Activated T-cell treated with anti-CD3 and anti-CD28 coated beads, Interleukin-2, amount 50 U/mL, for 24 hours (primary cell): ENCODE results near the gene CCNF.
A peak's percentile ranks its signal among the peaks of the same experiment; 100 is the strongest.
"Not testable (repeated sequence)": the region's sequence is repeated elsewhere in the genome, so short reads cannot be mapped to it uniquely, and the experiment has no call there.

ENCODE experiments used
- DNase-seq: peaks from one replicate; pipeline ENCODE4 v3.0.0-alpha.2; 2020
- H3K27ac Mint-ChIP-seq: 2 replicates; pipeline ENCODE4 v1.8.0; 2020; ENCODE audit warnings: mild to moderate bottlenecking, mixed read lengths
- H3K27me3 Mint-ChIP-seq: 2 replicates; pipeline ENCODE4 v1.8.0; 2020; ENCODE audit warnings: mixed read lengths
- H3K36me3 Mint-ChIP-seq: 2 replicates; pipeline ENCODE4 v1.8.0; 2020; ENCODE audit warnings: low read depth, mixed read lengths
- H3K4me1 Mint-ChIP-seq: 2 replicates; pipeline ENCODE4 v1.8.0; 2020; ENCODE audit warnings: low read depth, mixed read lengths
- H3K4me3 Mint-ChIP-seq: 2 replicates; pipeline ENCODE4 v1.8.0; 2020; ENCODE audit warnings: mild to moderate bottlenecking, moderate library complexity, mixed read lengths
- H3K9me3 Mint-ChIP-seq: 2 replicates; pipeline ENCODE4 v1.8.0; 2020; ENCODE audit warnings: mixed read lengths

The CCNF gene

DNA sequence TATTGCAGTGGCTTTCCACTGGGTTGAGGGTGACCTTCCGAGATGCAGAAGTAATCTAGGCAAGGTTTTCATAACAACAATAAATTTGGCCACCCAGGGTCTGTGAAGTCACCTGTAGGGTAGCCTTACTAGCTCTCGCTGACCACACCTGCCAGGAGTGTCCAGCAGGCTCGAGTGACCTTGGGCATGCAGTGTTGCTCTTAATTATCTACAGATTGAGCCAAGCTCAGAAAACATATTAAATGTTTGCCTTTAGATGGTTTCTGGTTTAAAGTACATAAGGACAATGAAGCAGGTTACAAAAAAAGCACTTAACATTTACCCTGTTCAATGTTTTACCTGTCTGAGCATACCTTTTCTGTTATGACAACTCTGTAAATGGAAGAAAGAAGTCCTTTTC is 47.5 kb downstream of the CCNF start:
- Mint-ChIP-seq H3K36me3 (peaks cover 2% of the 10 kb centered on the region), H3K27me3 (peaks cover 10% of the 10 kb centered on the region), H3K27ac (no peak overlapping the region), H3K9me3 (no peaks in the 10 kb centered on the region), H3K4me1 (peaks cover 25% of the 10 kb centered on the region), H3K4me3 (peak overlapping the region; percentile 71)
- DNase-seq, result no peak

DNA sequence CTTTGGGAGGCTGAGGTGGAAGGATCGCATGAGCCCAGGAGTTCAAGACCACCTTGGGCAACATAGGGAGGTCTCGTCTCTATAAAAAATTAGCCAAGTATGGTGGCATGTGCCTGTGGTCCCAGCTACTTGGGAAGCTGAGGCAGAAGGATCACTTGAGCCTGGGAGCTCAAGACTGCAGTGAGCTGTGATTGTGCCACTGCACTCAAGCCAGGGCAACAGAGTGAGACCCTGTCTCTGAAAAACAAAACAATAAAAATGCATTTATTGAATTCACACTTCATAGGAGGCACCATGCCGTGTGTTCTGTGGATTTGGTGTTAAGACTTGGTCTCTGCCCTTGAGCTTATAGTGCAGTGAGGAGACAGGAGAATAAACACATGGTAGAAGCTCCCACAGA is 48.1 kb downstream of the CCNF start:
- H3K27me3 Mint-ChIP-seq, result peaks cover 10% of the 10 kb centered on the region
- H3K9me3 Mint-ChIP-seq, result no peaks in the 10 kb centered on the region
- H3K4me3 Mint-ChIP-seq, result no peak overlapping the region
- H3K4me1 Mint-ChIP-seq, result peaks cover 21% of the 10 kb centered on the region
- DNase-seq, result no peak
- no peak overlapping the region for H3K27ac Mint-ChIP-seq
- peaks cover 2% of the 10 kb centered on the region for H3K36me3 Mint-ChIP-seq

DNA sequence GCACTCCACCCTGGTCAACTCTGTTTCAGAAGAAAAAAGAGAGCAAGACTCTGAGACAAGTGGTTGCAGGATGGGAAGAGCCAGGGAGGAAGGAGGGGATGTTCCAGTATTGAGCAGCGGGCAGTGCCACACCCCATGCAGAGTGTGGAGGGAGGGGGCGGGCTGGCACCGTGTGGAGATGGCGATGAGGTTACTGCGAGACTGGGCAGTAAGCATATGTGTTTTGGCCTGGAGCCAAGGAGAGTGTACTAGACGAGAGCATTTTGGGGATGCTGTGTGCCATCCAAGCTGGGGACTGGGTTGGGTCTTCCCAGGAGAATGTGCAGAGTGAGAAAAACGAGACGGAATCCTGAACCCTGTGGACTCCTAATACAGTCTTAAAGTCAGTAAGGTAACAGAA is 49.0 kb downstream of the CCNF start:
- H3K27me3 Mint-ChIP-seq, result peaks cover 2% of the 10 kb centered on the region

DNA sequence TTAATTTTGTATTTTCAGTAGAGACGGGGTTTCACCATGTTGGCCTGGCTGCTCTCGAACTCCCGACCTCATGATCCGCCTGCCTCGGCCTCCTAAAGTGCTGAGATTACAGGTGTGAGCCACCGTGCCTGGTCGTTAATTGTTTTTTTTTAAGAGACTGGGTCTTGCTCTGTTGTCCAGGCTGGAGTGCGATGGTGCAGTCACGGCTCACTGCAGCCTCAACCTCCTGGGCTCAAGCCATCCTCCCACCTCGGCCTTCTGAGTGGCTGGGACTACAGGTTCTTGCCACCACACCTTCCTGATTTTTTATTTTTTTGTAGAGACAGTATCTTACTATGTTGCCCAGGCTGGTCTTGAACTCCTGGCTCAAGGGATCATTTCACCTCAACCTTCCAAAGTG is 50.7 kb downstream of the CCNF start:
- not testable (repeated sequence) for H3K9me3 Mint-ChIP-seq, DNase-seq, H3K4me3 Mint-ChIP-seq, H3K27ac Mint-ChIP-seq, H3K36me3 Mint-ChIP-seq, H3K27me3 Mint-ChIP-seq
- H3K4me1 Mint-ChIP-seq, result peaks cover 14% of the 10 kb centered on the region

More for the DNA sequence above, 49.0 kb downstream of the CCNF start:
- DNase-seq, result no peak
- H3K4me1 Mint-ChIP-seq, result peaks cover 16% of the 10 kb centered on the region
- no peaks in the 10 kb centered on the region for H3K9me3 Mint-ChIP-seq
- H3K4me3 Mint-ChIP-seq, result no peak overlapping the region
- peaks cover 2% of the 10 kb centered on the region for H3K36me3 Mint-ChIP-seq
- H3K27ac Mint-ChIP-seq, result no peak overlapping the region

DNA sequence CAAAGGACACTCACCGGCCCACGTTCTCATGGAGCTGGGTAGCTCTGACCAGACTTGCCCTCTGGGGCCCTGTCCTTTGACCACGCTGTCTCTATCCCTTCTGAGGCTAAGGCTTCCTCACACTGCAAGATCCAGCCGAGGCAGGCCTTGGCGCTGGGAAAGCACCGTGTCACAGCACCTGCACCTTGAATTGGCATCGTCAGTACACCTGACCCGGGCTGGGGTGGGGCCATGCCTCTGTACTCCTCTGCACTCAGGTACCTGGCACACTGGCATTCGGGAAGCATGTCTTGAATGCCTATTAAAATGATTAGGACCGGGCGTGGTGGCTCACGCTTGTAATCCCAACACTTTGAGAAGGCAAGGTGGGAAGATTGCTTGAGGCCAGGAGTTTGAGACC is 51.7 kb downstream of the CCNF start:
- H3K27ac Mint-ChIP-seq, result no peak overlapping the region
- H3K36me3 Mint-ChIP-seq, result peaks cover 2% of the 10 kb centered on the region
- no peak overlapping the region for H3K4me3 Mint-ChIP-seq
- DNase-seq, result no peak
- no peaks in the 10 kb centered on the region for H3K9me3 Mint-ChIP-seq
- H3K27me3 Mint-ChIP-seq, result no peaks in the 10 kb centered on the region
- H3K4me1 Mint-ChIP-seq, result peaks cover 12% of the 10 kb centered on the region

DNA sequence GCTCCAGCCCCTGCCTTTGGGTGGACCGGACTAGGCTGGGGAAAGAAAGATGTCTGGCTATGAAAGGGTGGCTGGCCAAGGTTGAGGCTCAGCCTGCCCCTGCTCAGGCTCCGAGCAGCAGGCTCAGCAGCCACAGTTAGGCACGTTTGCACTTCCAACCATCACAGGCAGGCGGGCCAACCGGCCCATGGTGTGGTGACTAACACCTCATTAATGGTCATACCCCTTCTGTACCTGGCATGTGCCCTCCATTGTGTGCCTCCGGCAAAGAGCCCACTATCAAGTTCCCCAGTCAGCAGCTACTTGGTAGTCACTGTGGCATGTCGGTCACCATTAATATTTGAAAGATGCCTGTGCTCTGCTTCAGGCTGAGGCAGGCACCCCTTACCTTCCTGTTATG is 52.4 kb downstream of the CCNF start:
- Mint-ChIP-seq H3K27ac (no peak overlapping the region), H3K9me3 (no peaks in the 10 kb centered on the region), H3K27me3 (no peaks in the 10 kb centered on the region), H3K4me3 (no peak overlapping the region), H3K36me3 (peaks cover 2% of the 10 kb centered on the region), H3K4me1 (peaks cover 11% of the 10 kb centered on the region)
- DNase-seq, result no peak

DNA sequence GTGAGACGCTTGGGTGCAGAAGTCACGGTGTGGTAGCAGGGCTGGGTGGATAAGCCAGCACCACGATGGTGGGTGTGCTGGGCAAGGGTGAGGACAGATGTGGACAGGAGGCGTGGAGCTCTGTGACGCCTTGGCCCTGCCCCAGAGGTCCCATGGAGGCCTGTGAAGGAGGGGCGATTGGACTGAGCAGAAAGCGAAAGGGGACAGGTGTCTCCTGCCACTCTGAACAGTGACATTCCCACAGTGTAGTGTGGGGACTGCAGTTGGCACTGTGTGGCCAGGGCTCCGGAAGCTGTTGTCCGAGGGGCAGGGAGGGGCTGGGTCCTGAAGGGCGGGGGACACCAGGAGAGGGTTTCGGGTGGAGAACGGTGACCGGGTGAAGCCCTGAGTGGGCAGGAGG is 53.0 kb downstream of the CCNF start:
- Mint-ChIP-seq H3K27me3 (no peaks in the 10 kb centered on the region), H3K9me3 (no peaks in the 10 kb centered on the region), H3K27ac (no peak overlapping the region)

DNA sequence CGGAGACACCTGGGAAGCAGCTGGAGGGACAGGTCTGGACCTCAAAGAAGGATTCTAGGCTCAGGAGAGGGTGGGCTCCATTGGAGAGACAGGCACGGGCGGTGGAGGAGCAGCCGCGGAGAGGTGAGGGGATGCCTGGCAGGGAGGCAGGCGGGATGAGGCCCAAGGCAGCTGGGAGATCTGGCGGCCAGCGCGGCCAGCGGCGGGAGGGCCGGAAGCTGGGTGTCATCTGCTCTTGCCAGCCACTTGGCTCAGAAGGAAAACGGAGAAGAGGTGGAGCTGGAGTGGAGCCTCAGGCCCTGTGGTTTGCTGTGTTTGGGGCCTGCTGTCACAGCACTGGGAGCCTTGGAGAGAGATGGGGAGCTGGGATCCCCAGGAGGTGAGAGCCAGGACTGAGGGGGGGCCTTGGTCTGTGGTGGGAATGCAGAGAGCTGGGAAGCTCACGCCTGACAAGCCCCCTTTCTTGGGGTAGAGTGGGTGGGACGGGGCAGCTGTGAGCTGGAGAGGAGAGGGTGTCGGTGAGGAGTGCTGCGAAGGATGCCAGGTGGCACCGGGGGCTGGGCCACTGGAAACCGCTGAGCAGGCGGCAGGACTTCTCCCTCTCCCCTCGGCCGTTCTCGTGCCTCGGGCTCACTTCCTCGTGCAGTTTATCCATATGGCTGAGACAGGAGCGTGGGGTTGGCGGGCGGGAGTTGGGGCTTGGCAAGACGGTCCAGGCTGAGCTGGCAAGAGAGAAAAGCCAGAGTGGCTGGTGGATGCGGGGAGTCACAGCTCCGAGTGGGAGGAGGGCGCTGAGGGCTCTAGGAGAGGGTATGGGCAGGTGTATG is 53.7 kb downstream of the CCNF start:
- Mint-ChIP-seq H3K4me1 (peaks cover 17% of the 10 kb centered on the region), H3K36me3 (peaks cover 2% of the 10 kb centered on the region), H3K27me3 (no peaks in the 10 kb centered on the region), H3K4me3 (no peak overlapping the region), H3K9me3 (no peaks in the 10 kb centered on the region), H3K27ac (no peak overlapping the region)
- no peak for DNase-seq

More for the DNA sequence above, 53.0 kb downstream of the CCNF start:
- Mint-ChIP-seq H3K4me3 (no peak overlapping the region), H3K4me1 (peaks cover 12% of the 10 kb centered on the region), H3K36me3 (peaks cover 2% of the 10 kb centered on the region)
- DNase-seq, result no peak

DNA sequence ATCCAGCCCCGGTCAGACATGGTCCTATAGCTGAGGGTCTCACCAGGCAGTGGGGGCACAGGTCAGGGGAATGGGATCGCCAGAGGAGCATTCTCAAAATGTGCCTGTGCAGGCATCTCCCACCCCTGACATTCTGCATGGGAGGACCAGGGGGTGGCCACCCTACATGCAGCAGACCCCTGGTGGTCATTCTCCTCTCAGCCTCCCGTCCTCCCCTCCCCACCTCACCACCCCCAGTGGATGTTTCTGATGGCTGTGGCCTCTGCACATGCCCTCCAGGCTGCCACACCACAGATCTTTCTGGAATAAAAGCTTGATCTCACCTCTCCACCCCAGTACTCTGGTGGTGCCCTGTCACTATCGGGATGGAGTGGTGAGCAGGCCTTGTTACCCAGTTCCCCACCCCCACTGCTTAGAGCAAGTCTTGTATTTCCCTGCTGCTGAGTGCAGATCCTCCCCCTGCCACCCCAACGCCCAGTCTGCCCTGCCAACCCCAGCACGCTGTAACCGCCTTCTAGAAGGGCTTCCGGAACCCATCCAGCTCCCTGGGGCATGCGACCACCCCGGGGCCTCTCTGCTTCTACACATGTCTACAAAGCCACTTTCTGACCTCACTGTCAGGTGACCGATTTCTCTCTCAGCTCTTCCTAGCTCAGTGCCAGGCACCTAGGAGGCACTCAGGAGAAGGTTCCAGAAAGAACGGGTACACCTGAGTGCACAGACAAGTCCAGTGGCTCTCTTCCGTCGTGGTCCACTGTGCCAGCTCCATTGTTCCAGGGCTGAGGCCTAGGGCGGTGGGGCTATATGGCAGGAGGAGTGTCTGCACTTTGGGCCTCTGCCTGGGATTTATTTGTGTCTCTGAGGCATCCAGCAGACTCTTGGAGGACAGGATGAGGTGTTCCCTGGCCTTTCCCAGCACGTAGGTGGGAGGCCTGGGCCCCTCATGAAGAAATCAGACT is 55.0 kb downstream of the CCNF start:
- no peaks in the 10 kb centered on the region for H3K9me3 Mint-ChIP-seq
- H3K4me3 Mint-ChIP-seq, result no peak overlapping the region
- DNase-seq, result no peak
- peaks cover 21% of the 10 kb centered on the region for H3K4me1 Mint-ChIP-seq
- H3K27ac Mint-ChIP-seq, result peak overlapping the region; percentile 9
- no peaks in the 10 kb centered on the region for H3K27me3 Mint-ChIP-seq
- peaks cover 2% of the 10 kb centered on the region for H3K36me3 Mint-ChIP-seq

DNA sequence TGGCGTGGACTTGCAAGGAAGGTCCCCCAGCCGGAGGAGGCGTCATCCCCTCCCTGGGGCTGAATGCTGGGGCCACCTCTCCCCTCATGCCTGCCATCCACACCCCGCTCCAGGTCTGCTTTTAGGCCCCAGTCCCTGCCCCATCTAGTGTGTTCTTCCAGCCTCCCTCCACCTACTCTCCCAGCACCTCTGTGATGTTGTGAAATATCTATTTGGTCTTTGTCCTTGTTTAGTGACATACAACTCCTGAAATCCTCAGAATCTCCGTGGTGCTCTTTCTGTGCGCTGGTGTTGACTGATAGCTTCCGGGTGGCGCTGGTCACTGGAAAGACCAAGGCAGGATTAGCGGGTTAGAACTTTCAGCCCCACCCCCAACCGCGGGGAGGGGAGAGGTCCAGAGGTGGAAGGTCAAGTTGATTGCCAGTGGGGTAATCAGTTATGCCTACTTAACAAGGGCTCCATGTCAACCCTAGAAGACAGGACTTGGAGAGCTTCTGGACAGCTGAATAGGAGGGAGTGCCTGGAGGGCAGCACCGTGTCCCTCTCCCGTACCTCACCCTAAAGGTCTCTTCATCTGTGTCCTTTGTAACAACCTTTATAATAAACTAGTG is 55.8 kb downstream of the CCNF start:
- no peaks in the 10 kb centered on the region for H3K9me3 Mint-ChIP-seq
- no peaks in the 10 kb centered on the region for H3K27me3 Mint-ChIP-seq
- H3K36me3 Mint-ChIP-seq, result peaks cover 3% of the 10 kb centered on the region
- H3K4me1 Mint-ChIP-seq, result peaks cover 21% of the 10 kb centered on the region
- no peak overlapping the region for H3K4me3 Mint-ChIP-seq
- H3K27ac Mint-ChIP-seq, result no peak overlapping the region
- no peak for DNase-seq

DNA sequence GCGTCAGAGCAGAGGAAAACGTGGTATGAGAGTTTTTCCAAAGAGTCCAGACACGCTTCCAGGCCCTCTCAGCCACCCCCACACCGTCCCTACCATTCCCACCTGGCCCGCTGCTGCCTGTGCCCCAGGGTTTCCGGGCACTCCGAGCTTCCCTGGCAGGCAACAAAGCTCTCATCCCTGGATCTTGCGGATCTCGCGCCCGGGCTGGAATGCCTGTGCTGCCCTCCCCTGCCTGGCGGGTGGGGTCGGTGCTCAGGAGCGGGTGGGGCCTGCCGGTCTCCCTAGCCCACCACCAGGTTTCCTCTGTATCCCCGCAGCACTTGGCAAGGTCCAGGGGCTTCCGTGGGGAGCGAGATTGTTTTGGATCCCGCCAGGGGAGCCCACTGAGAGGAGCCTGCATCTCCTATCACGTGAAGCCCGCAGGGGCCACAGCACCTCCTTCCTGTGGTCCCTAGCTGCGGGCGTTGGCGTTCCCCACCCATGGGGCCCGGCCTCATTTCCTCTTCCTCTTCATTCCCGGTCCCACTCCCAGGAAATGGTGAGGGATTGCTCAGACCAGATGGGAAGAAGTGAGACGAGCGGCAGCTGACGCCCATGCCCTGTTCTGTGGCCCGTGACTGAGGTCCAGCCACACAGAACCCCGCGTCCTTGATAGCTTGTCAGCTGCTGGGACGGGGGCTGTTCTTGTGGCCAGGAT is 56.7 kb downstream of the CCNF start:
- Mint-ChIP-seq H3K4me1 (peaks cover 21% of the 10 kb centered on the region), H3K27me3 (no peaks in the 10 kb centered on the region), H3K27ac (no peak overlapping the region), H3K9me3 (no peaks in the 10 kb centered on the region), H3K4me3 (no peak overlapping the region), H3K36me3 (peaks cover 5% of the 10 kb centered on the region)
- no peak for DNase-seq

DNA sequence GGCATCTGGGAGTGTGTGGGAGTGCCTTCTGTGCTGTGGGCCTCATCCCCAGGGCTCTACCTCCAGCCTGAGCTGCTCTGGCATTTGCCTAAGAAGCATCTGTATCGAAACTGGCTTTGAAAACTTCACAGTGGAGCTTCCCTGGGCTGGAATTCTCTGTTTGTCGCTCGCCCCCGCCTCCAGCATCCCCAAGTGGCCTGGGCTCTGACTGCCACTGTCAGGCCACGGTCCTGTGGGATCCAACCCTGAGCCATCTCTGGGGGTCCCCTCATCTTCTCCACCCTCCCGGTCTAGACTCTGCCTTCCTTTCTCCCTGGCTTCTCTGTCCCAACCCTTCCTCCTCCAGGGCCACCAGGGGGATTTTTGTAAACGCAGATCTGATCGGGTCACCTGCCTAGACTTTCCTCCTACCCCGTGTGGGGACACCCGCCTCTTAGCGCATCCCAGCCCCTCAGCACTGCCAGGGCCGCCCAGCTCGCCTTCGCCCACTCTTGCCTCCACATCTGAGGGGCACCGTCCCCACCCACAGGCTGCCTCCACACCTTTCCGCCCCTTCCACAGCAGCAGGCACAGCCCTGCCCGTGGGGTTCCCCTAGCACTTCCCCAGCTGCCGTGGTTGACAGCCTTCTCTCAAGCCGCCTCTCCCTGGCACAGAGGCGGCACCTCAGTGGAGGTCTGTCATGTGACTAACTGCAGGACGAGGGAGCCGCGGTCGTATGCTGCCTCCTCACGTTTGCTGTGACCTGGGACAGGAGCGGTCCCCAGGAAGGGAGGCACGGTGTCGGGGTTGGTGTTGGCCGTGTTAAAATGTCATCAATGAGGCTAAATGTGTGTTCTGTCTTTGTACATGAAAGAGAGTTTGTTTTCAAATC is 57.6 kb downstream of the CCNF start:
- peaks cover 21% of the 10 kb centered on the region for H3K4me1 Mint-ChIP-seq
- peak overlapping the region; percentile 81 for H3K27ac Mint-ChIP-seq
- H3K4me3 Mint-ChIP-seq, result peak overlapping the region; percentile 44
- peaks cover 5% of the 10 kb centered on the region for H3K36me3 Mint-ChIP-seq
- H3K27me3 Mint-ChIP-seq, result no peaks in the 10 kb centered on the region
- DNase-seq, result peak; percentile 76
- no peaks in the 10 kb centered on the region for H3K9me3 Mint-ChIP-seq

DNA sequence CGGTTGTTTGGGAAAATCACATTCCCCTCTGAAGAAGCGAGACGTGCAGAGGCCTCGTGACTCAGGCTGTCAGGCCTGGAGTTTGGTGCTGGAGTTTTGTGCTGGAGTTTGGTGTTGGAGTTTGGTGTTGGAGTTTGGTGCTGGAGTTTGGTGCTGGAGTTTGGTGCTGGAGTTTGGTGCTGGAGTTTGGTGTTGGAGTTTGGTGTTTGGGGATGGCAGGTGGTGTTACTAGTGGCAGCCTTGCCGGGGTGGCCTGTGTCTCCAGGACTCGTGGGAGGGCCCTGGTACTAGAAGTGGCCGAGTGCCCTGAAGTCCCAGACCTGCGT is 58.2 kb downstream of the CCNF start:
- H3K36me3 Mint-ChIP-seq, result peaks cover 5% of the 10 kb centered on the region
- no peaks in the 10 kb centered on the region for H3K9me3 Mint-ChIP-seq
- H3K4me3 Mint-ChIP-seq, result peak overlapping the region; percentile 44
- H3K4me1 Mint-ChIP-seq, result peaks cover 21% of the 10 kb centered on the region
- H3K27ac Mint-ChIP-seq, result peak overlapping the region; percentile 81
- no peak for DNase-seq
- no peaks in the 10 kb centered on the region for H3K27me3 Mint-ChIP-seq
